ENCODE measurements around the gene HBEGF.

Gene HBEGF

GRCh38 chr5:140371356-140372151 is 25.2 kb upstream of the HBEGF start:
- Histone ChIP-seq H3K27me3 (ENCODE audit: insufficient read depth, low read depth, severe bottlenecking) (no peaks in the 10 kb centered on the region), H3K36me3 (no peaks in the 10 kb centered on the region), H3K27ac (no peak overlapping the region), H3K9me3 (ENCODE audit: severe bottlenecking) (no peaks in the 10 kb centered on the region), H3K4me3 (ENCODE audit: low read depth, low read length) (no peak overlapping the region)
- TF ChIP-seq, protein P1, sequence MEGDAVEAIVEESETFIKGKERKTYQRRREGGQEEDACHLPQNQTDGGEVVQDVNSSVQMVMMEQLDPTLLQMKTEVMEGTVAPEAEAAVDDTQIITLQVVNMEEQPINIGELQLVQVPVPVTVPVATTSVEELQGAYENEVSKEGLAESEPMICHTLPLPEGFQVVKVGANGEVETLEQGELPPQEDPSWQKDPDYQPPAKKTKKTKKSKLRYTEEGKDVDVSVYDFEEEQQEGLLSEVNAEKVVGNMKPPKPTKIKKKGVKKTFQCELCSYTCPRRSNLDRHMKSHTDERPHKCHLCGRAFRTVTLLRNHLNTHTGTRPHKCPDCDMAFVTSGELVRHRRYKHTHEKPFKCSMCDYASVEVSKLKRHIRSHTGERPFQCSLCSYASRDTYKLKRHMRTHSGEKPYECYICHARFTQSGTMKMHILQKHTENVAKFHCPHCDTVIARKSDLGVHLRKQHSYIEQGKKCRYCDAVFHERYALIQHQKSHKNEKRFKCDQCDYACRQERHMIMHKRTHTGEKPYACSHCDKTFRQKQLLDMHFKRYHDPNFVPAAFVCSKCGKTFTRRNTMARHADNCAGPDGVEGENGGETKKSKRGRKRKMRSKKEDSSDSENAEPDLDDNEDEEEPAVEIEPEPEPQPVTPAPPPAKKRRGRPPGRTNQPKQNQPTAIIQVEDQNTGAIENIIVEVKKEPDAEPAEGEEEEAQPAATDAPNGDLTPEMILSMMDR (IDR thresholded peaks at IDR 0.05; ENCODE audit: low read depth, low read length), result no peak
- DNase-seq, result no peak

DNA sequence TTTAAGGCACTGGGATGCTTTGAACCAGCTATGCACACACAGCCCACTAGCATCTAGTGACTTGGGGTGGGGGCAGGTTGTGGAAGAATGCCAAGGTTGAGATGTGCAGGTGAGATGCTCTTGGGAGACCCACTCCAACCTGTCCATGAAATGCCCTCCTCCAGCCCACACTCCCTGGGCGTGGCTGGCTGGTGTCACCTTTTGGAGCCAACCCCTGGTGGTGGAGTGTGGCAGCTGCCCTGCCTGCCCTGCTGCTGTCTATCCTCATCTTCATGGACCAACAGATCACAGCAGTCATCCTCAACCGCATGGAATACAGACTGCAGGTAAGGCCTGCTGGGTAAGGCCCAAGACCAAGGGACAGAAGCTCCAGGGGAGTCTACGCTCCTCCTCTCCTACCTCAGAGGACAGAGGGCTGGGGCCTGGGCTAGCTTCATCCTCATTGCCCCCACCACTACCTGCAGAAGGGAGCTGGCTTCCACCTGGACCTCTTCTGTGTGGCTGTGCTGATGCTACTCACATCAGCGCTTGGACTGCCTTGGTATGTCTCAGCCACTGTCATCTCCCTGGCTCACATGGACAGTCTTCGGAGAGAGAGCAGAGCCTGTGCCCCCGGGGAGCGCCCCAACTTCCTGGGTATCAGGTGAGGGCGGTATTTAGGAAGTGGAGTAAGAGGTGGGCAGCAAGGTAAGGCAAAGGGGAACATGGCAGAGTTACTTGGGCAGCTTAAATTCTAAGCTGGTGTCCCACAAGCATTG is 21.0 kb upstream of the HBEGF start:
- no peaks in the 10 kb centered on the region for H3K36me3 ChIP-seq
- no peaks in the 10 kb centered on the region for H3K9me3 ChIP-seq (ENCODE audit: severe bottlenecking)
- DNase-seq, result no peak
- H3K27me3 ChIP-seq (ENCODE audit: insufficient read depth, low read depth, severe bottlenecking), result no peaks in the 10 kb centered on the region
- no peak overlapping the region for H3K27ac ChIP-seq
- no peak overlapping the region for H3K4me3 ChIP-seq (ENCODE audit: low read depth, low read length)
- TF ChIP-seq, protein P1 (IDR thresholded peaks at IDR 0.05; ENCODE audit: low read depth, low read length), result no peak

- TF ChIP-seq, protein P1 (IDR thresholded peaks at IDR 0.05; ENCODE audit: low read depth, low read length), result no peak
- Histone ChIP-seq H3K27ac (no peak overlapping the region), H3K36me3 (no peaks in the 10 kb centered on the region), H3K4me3 (ENCODE audit: low read depth, low read length) (no peak overlapping the region), H3K9me3 (ENCODE audit: severe bottlenecking) (no peaks in the 10 kb centered on the region), H3K27me3 (ENCODE audit: insufficient read depth, low read depth, severe bottlenecking) (no peaks in the 10 kb centered on the region)
- no peak for DNase-seq
These were observed 20.3 kb upstream of the HBEGF start for GRCh38 chr5:140366589-140367255.

GRCh38 chr5:140365941-140366340 is 19.5 kb upstream of the HBEGF start:
- no peaks in the 10 kb centered on the region for H3K27me3 ChIP-seq (ENCODE audit: insufficient read depth, low read depth, severe bottlenecking)
- no peak overlapping the region for H3K27ac ChIP-seq
- TF ChIP-seq, protein P1 (IDR thresholded peaks at IDR 0.05; ENCODE audit: low read depth, low read length), result no peak
- H3K9me3 ChIP-seq (ENCODE audit: severe bottlenecking), result no peaks in the 10 kb centered on the region
- H3K36me3 ChIP-seq, result no peaks in the 10 kb centered on the region
- no peak for DNase-seq
- no peak overlapping the region for H3K4me3 ChIP-seq (ENCODE audit: low read depth, low read length)

GRCh38 chr5:140365282-140365681 is 18.9 kb upstream of the HBEGF start:
- TF ChIP-seq, protein P1 (IDR thresholded peaks at IDR 0.05; ENCODE audit: low read depth, low read length), result no peak
- H3K27ac ChIP-seq, result no peak overlapping the region
- H3K9me3 ChIP-seq (ENCODE audit: severe bottlenecking), result no peaks in the 10 kb centered on the region
- no peaks in the 10 kb centered on the region for H3K27me3 ChIP-seq (ENCODE audit: insufficient read depth, low read depth, severe bottlenecking)
- no peak for DNase-seq
- no peaks in the 10 kb centered on the region for H3K36me3 ChIP-seq
- no peak overlapping the region for H3K4me3 ChIP-seq (ENCODE audit: low read depth, low read length)

Data from WERI-Rb-1 (cell line).